HCT116 (cell line): ENCODE measurements around the gene TCF12. TPM values are rescaled to one million over a fixed set of nuclear protein-coding genes. Genes with fewer than 3 reads are reported as not detected.

Source experiments
- ATAC-seq: fragments of 200-7000 bp; cut with Tn5 transposase; 2 replicates; pipeline ENCODE4 v1.9.1; 2020; ENCODE audit warnings: mild to moderate bottlenecking, moderate library complexity
- BruUV-seq: library from RNA; stranded (reverse); fragments of 400-500 nt; replicated peaks from 2 replicates; lab custom pipeline; 2021; lab: Mats Ljungman, UMichigan
- CTCF ChIA-PET: fragments of 300-600 bp; sonication (Branson Sonifier 250); formaldehyde crosslinking; loops from one replicate; lab custom pipeline; 2021; ENCODE audit warnings: antibody characterized with exemption; lab: Charles Lee
- POLR2A ChIA-PET: fragments of 300-600, 350-600 bp; sonication (Branson Sonifier 250); formaldehyde crosslinking; loops from one replicate; lab custom pipeline; 2021; ENCODE audit warnings: antibody characterized with exemption; lab: Charles Lee
- RAD21 ChIA-PET, 2 experiments: fragments of 300-600 bp; sonication (Branson Sonifier 250); formaldehyde crosslinking; loops; one replicate each; lab custom pipeline; 2023; ENCODE audit warnings: low total read pairs in 2 of 2; ENCODE audit not compliant: uncharacterized antibody in 2 of 2, unreplicated experiment in 2 of 2, low non-redundant PET in 1 of 2; lab: Charles Lee
- DNase-seq: peaks from one replicate; pipeline ENCODE4 v3.0.0-alpha.2; 2010; ENCODE audit warnings: low read depth, low spot score
- H2AFZ ChIP-seq: fragments of 200-600 bp; shearing (Covaris generic), sonication (generic); 2 replicates; pipeline ENCODE4 v1.6.1; 2017; ENCODE audit warnings: low read depth, mixed run types, mixed read lengths, antibody characterized with exemption, low read length; ENCODE audit not compliant: poor library complexity, severe bottlenecking
- H3K27ac ChIP-seq: 2 replicates; pipeline ENCODE4 v1.5.1; 2012; ENCODE audit warnings: low read depth, low read length
- H3K27me3 ChIP-seq: fragments of 200-600 bp; sonication (generic); 2 replicates; pipeline ENCODE4 v1.6.1; 2016; ENCODE audit warnings: mixed run types, low read length, mixed read lengths; ENCODE audit not compliant: insufficient read depth
- H3K36me3 ChIP-seq, 2 experiments: fragments of 200-500 bp in 1 of 2; fragments of 200-600 bp in 1 of 2; sonication (Bioruptor generic) in 1 of 2; sonication (generic) in 1 of 2; 2 replicates each; pipeline versions ENCODE4 v1.5.1 to v1.6.1; 2014 to 2016; ENCODE audit warnings: low read length in 2 of 2, inconsistent platforms in 1 of 2, mixed read lengths in 1 of 2, mixed run types in 1 of 2; ENCODE audit not compliant: insufficient read depth in 2 of 2, control insufficient read depth in 1 of 2
- H3K4me1 ChIP-seq, 2 experiments: fragments of 200-600 bp in 1 of 2; sonication (generic) in 1 of 2; 2 replicates each; pipeline versions ENCODE4 v1.5.1 to v1.6.1; 2012 to 2017; ENCODE audit warnings: low read length in 2 of 2, inconsistent platforms in 1 of 2, mild to moderate bottlenecking in 1 of 2, mixed read lengths in 1 of 2, mixed run types in 1 of 2, moderate library complexity in 1 of 2; ENCODE audit not compliant: insufficient read depth in 2 of 2, control insufficient read depth in 1 of 2
- H3K4me2 ChIP-seq: fragments of 200-600 bp; sonication (generic); 2 replicates; pipeline ENCODE4 v1.6.1; 2017; ENCODE audit warnings: mixed run types, low read length, mixed read lengths
- H3K4me3 ChIP-seq, 2 experiments: fragments of 200-600 bp in 1 of 2; sonication (generic) in 1 of 2; replicated peaks in 1 of 2; 2 replicates each; pipeline ENCODE4 v1.5.1; 2011 to 2016; ENCODE audit warnings: low read length in 2 of 2, control low read depth in 1 of 2, low read depth in 1 of 2, mild to moderate bottlenecking in 1 of 2, mixed read lengths in 1 of 2, mixed run types in 1 of 2
- H3K79me2 ChIP-seq: fragments of 200-600 bp; sonication (generic); 2 replicates; pipeline ENCODE4 v1.6.1; 2017; ENCODE audit warnings: mild to moderate bottlenecking, mixed run types, low read length, moderate library complexity, mixed read lengths; ENCODE audit not compliant: insufficient read depth
- H3K9ac ChIP-seq: fragments of 200-600 bp; sonication (generic); 2 replicates; pipeline ENCODE4 v1.6.1; 2016; ENCODE audit warnings: low read length, mixed read lengths
- H3K9me2 ChIP-seq: fragments of 200-600 bp; sonication (generic), shearing (Covaris generic); 2 replicates; pipeline ENCODE4 v1.6.1; 2017; ENCODE audit warnings: mixed run types, mild to moderate bottlenecking, moderate library complexity; ENCODE audit not compliant: insufficient read depth
- H3K9me3 ChIP-seq, 2 experiments: fragments of 200-500 bp in 1 of 2; fragments of 200-600 bp in 1 of 2; sonication (Bioruptor generic) in 1 of 2; sonication (generic) in 1 of 2; 2 replicates each; pipeline ENCODE4 v1.6.1; 2014 to 2017; ENCODE audit warnings: low read length in 2 of 2, mixed read lengths in 2 of 2, inconsistent platforms in 1 of 2, low read depth in 1 of 2, mild to moderate bottlenecking in 1 of 2, mixed run types in 1 of 2, moderate library complexity in 1 of 2; ENCODE audit not compliant: control insufficient read depth in 1 of 2, insufficient read depth in 1 of 2
- H4K20me1 ChIP-seq: fragments of 200-600 bp; sonication (generic), shearing (Covaris generic); 2 replicates; pipeline ENCODE4 v1.6.1; 2017; ENCODE audit warnings: mixed run types, mild to moderate bottlenecking, moderate library complexity; ENCODE audit not compliant: insufficient read depth
- ELF1 ChIP-seq: IDR thresholded peaks from 2 replicates; pipeline ENCODE4 v1.6.1; 2012; ENCODE audit warnings: low read depth, borderline replicate concordance
- FOSL1 ChIP-seq: IDR thresholded peaks from 2 replicates; pipeline ENCODE4 v1.6.1; 2012; ENCODE audit warnings: low read depth
- SRF ChIP-seq: IDR thresholded peaks from 2 replicates; pipeline ENCODE4 v1.6.1; 2012; ENCODE audit warnings: low read depth
- TCF7L2 ChIP-seq: IDR thresholded peaks from 2 replicates; pipeline ENCODE4 v1.7.0; 2011; ENCODE audit warnings: borderline replicate concordance, inconsistent platforms; ENCODE audit not compliant: insufficient read depth, insufficient read length; ENCODE audit errors: extremely low read depth
- YY1 ChIP-seq: IDR thresholded peaks from 2 replicates; pipeline ENCODE4 v1.6.1; 2011; ENCODE audit warnings: low read length, low read depth, moderate library complexity, mild to moderate bottlenecking; ENCODE audit not compliant: insufficient replicate concordance; ENCODE audit errors: extremely low read depth
- intact Hi-C: fragments of 100-400 bp; cut with micrococcal nuclease; formaldehyde crosslinking; loops from 2 replicates; pipeline ENCODE4 v1.10.0; 2022
- total RNA-seq: library from RNA; stranded (reverse); gene quantifications from one replicate; pipeline ENCODE4 v1.2.1, GENCODE V29; 2021; ENCODE audit not compliant: unreplicated experiment
- TF ChIP-seq, protein P1 (sequence below): IDR thresholded peaks from 2 replicates; pipeline ENCODE4 v1.6.1; 2012; ENCODE audit warnings: low read depth

Gene TCF12
- total RNA-seq, 1 experiment from 2014 or later, result 71.6 TPM

DNA sequence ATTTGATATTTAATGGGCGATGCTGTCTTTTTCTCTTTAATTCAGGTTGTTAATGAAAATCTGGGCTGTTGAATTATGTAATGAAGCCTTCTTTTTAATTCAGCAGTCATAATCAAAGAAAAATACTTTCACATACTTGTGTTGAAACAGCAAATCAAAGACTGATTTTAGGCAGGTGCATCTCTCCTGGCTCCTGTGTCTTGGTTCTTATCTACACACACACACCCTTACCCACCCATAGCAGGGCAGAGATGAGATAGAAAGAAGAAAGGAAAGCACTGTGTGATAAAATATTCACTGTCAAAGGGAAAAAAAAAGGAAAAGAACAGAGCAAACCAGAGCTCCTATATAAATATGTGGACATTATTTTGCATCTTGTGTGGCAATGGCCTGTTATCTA lies 327.3 kb downstream of the TCF12 start:
- intact Hi-C loops, result no loop called here
- no peak for DNase-seq
- RAD21 ChIA-PET, result no interaction called here
- H3K79me2 ChIP-seq, result no peaks in the 10 kb centered on the region
- no peaks in the 10 kb centered on the region for H3K4me1 ChIP-seq
- TF ChIP-seq TCF7L2, result no peak
- TF ChIP-seq, protein P1, sequence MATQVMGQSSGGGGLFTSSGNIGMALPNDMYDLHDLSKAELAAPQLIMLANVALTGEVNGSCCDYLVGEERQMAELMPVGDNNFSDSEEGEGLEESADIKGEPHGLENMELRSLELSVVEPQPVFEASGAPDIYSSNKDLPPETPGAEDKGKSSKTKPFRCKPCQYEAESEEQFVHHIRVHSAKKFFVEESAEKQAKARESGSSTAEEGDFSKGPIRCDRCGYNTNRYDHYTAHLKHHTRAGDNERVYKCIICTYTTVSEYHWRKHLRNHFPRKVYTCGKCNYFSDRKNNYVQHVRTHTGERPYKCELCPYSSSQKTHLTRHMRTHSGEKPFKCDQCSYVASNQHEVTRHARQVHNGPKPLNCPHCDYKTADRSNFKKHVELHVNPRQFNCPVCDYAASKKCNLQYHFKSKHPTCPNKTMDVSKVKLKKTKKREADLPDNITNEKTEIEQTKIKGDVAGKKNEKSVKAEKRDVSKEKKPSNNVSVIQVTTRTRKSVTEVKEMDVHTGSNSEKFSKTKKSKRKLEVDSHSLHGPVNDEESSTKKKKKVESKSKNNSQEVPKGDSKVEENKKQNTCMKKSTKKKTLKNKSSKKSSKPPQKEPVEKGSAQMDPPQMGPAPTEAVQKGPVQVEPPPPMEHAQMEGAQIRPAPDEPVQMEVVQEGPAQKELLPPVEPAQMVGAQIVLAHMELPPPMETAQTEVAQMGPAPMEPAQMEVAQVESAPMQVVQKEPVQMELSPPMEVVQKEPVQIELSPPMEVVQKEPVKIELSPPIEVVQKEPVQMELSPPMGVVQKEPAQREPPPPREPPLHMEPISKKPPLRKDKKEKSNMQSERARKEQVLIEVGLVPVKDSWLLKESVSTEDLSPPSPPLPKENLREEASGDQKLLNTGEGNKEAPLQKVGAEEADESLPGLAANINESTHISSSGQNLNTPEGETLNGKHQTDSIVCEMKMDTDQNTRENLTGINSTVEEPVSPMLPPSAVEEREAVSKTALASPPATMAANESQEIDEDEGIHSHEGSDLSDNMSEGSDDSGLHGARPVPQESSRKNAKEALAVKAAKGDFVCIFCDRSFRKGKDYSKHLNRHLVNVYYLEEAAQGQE, result no peak
- no peak for TF ChIP-seq FOSL1
- no peak for TF ChIP-seq ELF1
- TF ChIP-seq SRF, result no peak
- TF ChIP-seq YY1, result no peak
- TF ChIP-seq, all 23 proteins: peak for 0
- Histone ChIP-seq H3K27me3 (no peaks in the 10 kb centered on the region), H3K9me3 (no peaks in the 10 kb centered on the region), H3K9ac (no peak overlapping the region), H3K27ac (no peak overlapping the region), H3K4me3 (no peak overlapping the region), H3K4me2 (no peak overlapping the region), H3K36me3 (0 out of 4 replicates have a peak, but pooled peaks cover 0 to 4% of the 10 kb centered on the region in 2 experiments), H4K20me1 (no peaks in the 10 kb centered on the region), H2AFZ (no peak overlapping the region), H3K9me2 (no peaks in the 10 kb centered on the region)
- ChIA-PET CTCF (interaction anchor here (1.0 kb wide), 1 partner anchor 99 kb away, joined by 3 read pairs; no protein-coding TSS in a partner anchor), POLR2A (no interaction called here)
- ATAC-seq, result no peak
- BruUV-seq, result no TSS peak
